HepG2 (cell line): ENCODE results near the gene UNC119B. TPM values are rescaled to one million over a fixed set of nuclear protein-coding genes. Genes with fewer than 3 reads are reported as not detected.

Experiments used
- ATAC-seq: fragments of 200-7000 bp; cut with Tn5 transposase; 3 replicates; pipeline ENCODE4 v1.9.1; 2020; ENCODE audit warnings: mild to moderate bottlenecking, moderate library complexity
- BruUV-seq: library from RNA; stranded (reverse); fragments of 400-500 nt; replicated peaks from 2 replicates; lab custom pipeline; 2021; lab: Mats Ljungman, UMichigan
- CTCF ChIA-PET: fragments of 300-600 bp; formaldehyde crosslinking; extraction: SDS; loops from one replicate; lab custom pipeline; 2021; ENCODE audit warnings: low total read pairs, inconsistent platforms, low intra/inter-chr PET ratio; lab: Yijun Ruan, JAX
- POLR2A ChIA-PET: fragments of 350-600 bp; sonication (Branson Sonifier 250); formaldehyde crosslinking; loops from one replicate; lab custom pipeline; 2020; ENCODE audit warnings: antibody characterized with exemption, inconsistent platforms; lab: Yijun Ruan, JAX
- DNase-seq: peaks from one replicate; pipeline ENCODE4 v3.0.0-alpha.2; 2015; ENCODE audit warnings: low spot score
- FAIRE-seq: peaks from 3 replicates; lab custom pipeline; 2011; peaks lifted over from hg19 to GRCh38; lab: Jason Lieb, UNC
- H2AFZ ChIP-seq: one replicate; pipeline ENCODE4 v1.6.1; 2011; ENCODE audit warnings: low read length, inconsistent platforms
- H3K27ac ChIP-seq: fragments of 300-600 bp; 3 replicates; pipeline ENCODE4 v1.8.0; 2011; ENCODE audit warnings: mixed run types, mild to moderate bottlenecking, mixed read lengths, low read length, inconsistent platforms; ENCODE audit not compliant: insufficient read depth; ENCODE audit errors: extremely low read length
- H3K27me3 ChIP-seq, 2 experiments: fragments of 200-600 bp in 1 of 2; 2 replicates in 1 of 2; 3 replicates in 1 of 2; pipeline versions ENCODE4 v1.6.0 to v1.8.0; 2011; ENCODE audit warnings: low read length in 2 of 2, mild to moderate bottlenecking in 2 of 2, moderate library complexity in 2 of 2, inconsistent platforms in 1 of 2; ENCODE audit not compliant: insufficient read depth in 2 of 2, control insufficient read depth in 1 of 2
- H3K36me3 ChIP-seq, 2 experiments: fragments of 200-600 bp in 1 of 2; replicated peaks in 1 of 2; 2 replicates in 1 of 2; 3 replicates in 1 of 2; pipeline versions ENCODE4 v1.5.1 to v1.8.0; 2011; ENCODE audit warnings: low read length in 2 of 2, inconsistent platforms in 1 of 2; ENCODE audit not compliant: insufficient read depth in 2 of 2, control insufficient read depth in 1 of 2
- H3K4me1 ChIP-seq: 2 replicates; pipeline ENCODE4 v1.5.1; 2012; ENCODE audit warnings: low read length, inconsistent platforms; ENCODE audit not compliant: insufficient read depth
- H3K4me2 ChIP-seq: 2 replicates; pipeline ENCODE4 v1.6.0; 2011; ENCODE audit warnings: low read depth, low read length, inconsistent platforms
- H3K4me3 ChIP-seq, 3 experiments: fragments of 200-600 bp in 1 of 3; sonication (generic), shearing (Covaris generic) in 1 of 3; replicated peaks in 1 of 3; 2 replicates each; pipeline ENCODE4 v1.5.1; 2011 to 2016; ENCODE audit warnings: low read length in 3 of 3, inconsistent platforms in 2 of 3, low read depth in 2 of 3, mild to moderate bottlenecking in 2 of 3, control low read depth in 1 of 3, mixed read lengths in 1 of 3; ENCODE audit not compliant: insufficient read depth in 1 of 3
- H3K79me2 ChIP-seq: one replicate; pipeline ENCODE4 v1.6.1; 2011; ENCODE audit warnings: low read length, inconsistent platforms; ENCODE audit not compliant: insufficient read depth
- H3K9ac ChIP-seq: 2 replicates; pipeline ENCODE4 v1.6.0; 2011; ENCODE audit warnings: mild to moderate bottlenecking, low read depth, low read length, inconsistent platforms; ENCODE audit not compliant: insufficient read depth
- H3K9me3 ChIP-seq: 2 replicates; pipeline ENCODE4 v1.5.1; 2012; ENCODE audit warnings: mild to moderate bottlenecking, low read length
- H4K20me1 ChIP-seq: 2 replicates; pipeline ENCODE4 v1.6.0; 2011; ENCODE audit warnings: inconsistent platforms, mild to moderate bottlenecking, low read length, moderate library complexity; ENCODE audit not compliant: insufficient read depth
- CBX5 ChIP-seq: sonication (generic); formaldehyde crosslinking; IDR thresholded peaks from 2 replicates; pipeline ENCODE4 v1.4.0; 2020; ENCODE audit warnings: missing genetic modification reagents, borderline replicate concordance
- STAT6 ChIP-seq: sonication (generic); formaldehyde crosslinking; IDR thresholded peaks from 2 replicates; pipeline ENCODE4 v1.4.0; 2020; ENCODE audit warnings: missing genetic modification reagents, mild to moderate bottlenecking, borderline replicate concordance
- ZNF710 ChIP-seq: sonication (generic); formaldehyde crosslinking; IDR thresholded peaks from 2 replicates; pipeline ENCODE4 v1.5.0; 2020; ENCODE audit warnings: mild to moderate bottlenecking, missing genetic modification reagents, borderline replicate concordance
- WGBS: methylation state at CpG from one replicate; pipeline ENCODE4 v1.1.6; 2017; ENCODE audit warnings: low lambda C conversion rate; 5-methylcytosine and 5-hydroxymethylcytosine counted together
- in situ Hi-C: cut with HindIII; loops from 2 replicates; pipeline ENCODE4 v1.10.0; 2017; ENCODE audit warnings: low pct_unique_long_range_greater_than_20kb; ENCODE audit not compliant: extremely low pct_ligation_motif_present
- intact Hi-C: fragments of 100-400 bp; cut with micrococcal nuclease; formaldehyde crosslinking; loops from one replicate; pipeline ENCODE4 v1.10.0; 2022; ENCODE audit not compliant: unreplicated experiment
- polyA plus RNA-seq, 8 experiments: library from polyadenylated mRNA; depleted of rRNA in 3 of 8; stranded (reverse) in 7 of 8; unstranded in 1 of 8; fragments of >200 nt; fragmentation: Illumina TruSeq in 4 of 8; extraction: Trizol in 4 of 8; gene quantifications; 2 replicates each; pipeline versions ENCODE4 v1.2.1 to v1.2.3, GENCODE V29; 2011 to 2016; ENCODE audit warnings: low read depth in 4 of 8, missing spikeins in 1 of 8, mixed read lengths in 1 of 8; ENCODE audit not compliant: insufficient read depth in 1 of 8
- total RNA-seq, 5 experiments: library from RNA; depleted of rRNA; stranded (reverse); fragments of >200 nt; fragmentation: Illumina TruSeq; extraction: Trizol; gene quantifications; 2 replicates each; pipeline ENCODE4 v1.2.3, GENCODE V29; 2016; ENCODE audit warnings: low read depth in 1 of 5

The UNC119B gene
- total and polyA plus RNA-seq, 2 of the 13 experiments (the other 11 are each of a cell fraction or from before 2014, with no cell fraction given) = 19.6 to 19.7 TPM

- H3K4me2 ChIP-seq = no peak overlapping the region
- DNase-seq (no peak), FAIRE-seq (no peak), ATAC-seq (no peak)
- no peak overlapping the region for H2AFZ ChIP-seq
- intact Hi-C loops = no loop called here
- H3K9me3 ChIP-seq = no peaks in the 10 kb centered on the region
- no peak overlapping the region for H3K9ac ChIP-seq
- H3K79me2 ChIP-seq = no peaks in the 10 kb centered on the region
- H3K27ac ChIP-seq = no peak overlapping the region
- in situ Hi-C loops = no loop called here
- peaks cover 16% of the 10 kb centered on the region for H3K4me1 ChIP-seq
- CTCF ChIA-PET = no interaction called here
- 33% methylated on average over 3 of the region's 3 CpGs for WGBS
- no peaks in the 10 kb centered on the region for H3K36me3 ChIP-seq
- POLR2A ChIA-PET = interaction anchor here (1.3 kb wide), 1 partner anchor 24 kb away, joined by 3 read pairs; the partner anchor contains the start of gene MLEC
- no peak overlapping the region for H3K4me3 ChIP-seq
- no TSS peak for BruUV-seq
- H4K20me1 ChIP-seq = no peaks in the 10 kb centered on the region
- peaks cover 3 to 15% of the 10 kb centered on the region in 2 experiments; a peak in 3 of 5 replicates for H3K27me3 ChIP-seq
- TF ChIP-seq ZNF710 (no peak), CBX5 (no peak), STAT6 (CRISPR knock-in tag) (no peak)
- TF ChIP-seq, all 625 proteins: peak for 0
Observed at GRCh38 chr12:120662879-120663278, 47.4 kb upstream of the UNC119B start.
